Stimulated activated CD8-positive, alpha-beta memory T cell treated with anti-CD3 and anti-CD28 coated beads, Interleukin-12 subunit alpha, Interleukin-12 subunit beta, amount 100 ng/mL, for 24 hours (primary cell): ENCODE measurements around the gene NTRK3.

Experiments used
- DNase-seq: peaks from one replicate; pipeline ENCODE4 v3.0.0-alpha.2; 2020; ENCODE audit errors: extremely low read depth

NTRK3 gene

DNA sequence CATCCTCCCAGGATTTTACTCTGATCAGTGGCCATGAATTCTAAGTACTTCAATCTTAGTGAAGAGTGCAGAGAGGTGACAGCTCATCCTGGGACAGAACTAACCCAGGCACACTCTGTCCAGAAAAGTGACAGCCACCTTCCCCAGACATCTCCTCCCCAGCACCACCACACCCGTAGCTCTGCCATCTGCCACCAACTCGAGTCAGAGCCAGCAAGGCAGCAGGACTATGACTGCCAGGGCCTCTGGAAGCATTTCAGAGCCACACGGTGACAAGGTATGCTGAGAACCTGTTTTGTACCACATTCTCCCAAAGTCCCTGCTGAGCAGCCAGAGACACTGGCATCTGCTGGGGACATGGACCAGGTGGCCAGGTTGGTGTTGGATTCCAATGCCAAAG, 71.0 kb downstream of the NTRK3 start:
- no peak for DNase-seq

DNA sequence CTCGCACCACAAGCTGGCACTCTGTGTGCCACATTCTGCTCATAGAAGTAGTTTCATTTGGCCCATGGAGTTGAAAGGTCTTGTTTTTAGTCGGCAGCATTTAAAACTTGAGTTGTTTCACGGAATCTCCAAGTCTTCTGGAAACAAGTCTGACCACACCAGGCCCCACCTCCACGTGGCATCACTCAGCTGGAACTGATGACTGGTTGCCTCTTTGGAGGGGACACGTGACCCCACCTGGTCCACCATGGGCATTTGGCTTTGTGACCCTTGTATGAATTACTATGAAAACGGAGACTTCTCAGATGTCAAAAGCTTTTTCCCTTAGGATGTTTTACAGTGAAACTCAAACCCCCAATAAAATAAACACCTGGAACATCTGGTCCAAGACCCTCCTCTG, 74.9 kb downstream of the NTRK3 start:
- no peak for DNase-seq

DNA sequence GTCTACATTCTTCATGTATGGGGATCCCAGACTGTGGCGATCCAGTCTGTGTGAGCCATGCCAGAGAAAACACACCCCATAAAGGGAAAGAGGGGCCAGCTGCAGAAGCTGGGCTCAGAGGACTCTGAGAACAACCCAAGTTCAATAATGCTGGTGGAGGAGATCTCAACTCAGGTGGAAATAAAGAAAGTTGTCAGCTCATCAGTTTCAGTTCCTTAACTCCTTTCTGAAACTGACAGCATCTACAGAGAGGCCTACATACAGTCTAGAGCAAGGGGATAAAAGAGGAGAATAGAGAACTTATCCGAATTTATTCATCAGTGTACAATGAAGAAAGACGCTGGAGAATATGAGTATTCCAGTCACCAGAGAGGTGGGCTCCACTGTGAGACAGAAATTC, 77.0 kb downstream of the NTRK3 start:
- no peak for DNase-seq

DNA sequence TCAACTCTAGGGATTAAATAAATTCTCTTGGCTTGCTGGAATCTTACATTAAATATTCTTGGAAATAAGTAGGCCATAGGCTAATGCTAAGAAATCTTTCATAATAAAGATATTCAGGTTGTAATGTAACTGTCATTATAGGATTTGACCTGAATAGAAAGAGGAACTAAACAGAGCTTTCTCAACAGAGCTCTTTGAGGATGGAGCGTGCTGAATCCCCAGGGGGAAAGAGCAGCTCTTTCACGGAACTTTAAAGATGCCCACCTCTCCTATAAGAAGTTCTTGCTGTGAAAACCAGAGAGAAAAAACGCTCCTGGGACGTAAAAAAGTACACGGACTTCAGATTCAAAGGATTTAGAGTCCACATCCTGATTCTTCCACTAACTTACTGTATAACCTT, 77.9 kb downstream of the NTRK3 start:
- no peak for DNase-seq

GRCh38 chr15:88177451-88177850, 79.1 kb downstream of the NTRK3 start:
- DNase-seq = no peak

GRCh38 chr15:88174571-88174970, 82.0 kb downstream of the NTRK3 start:
- DNase-seq = no peak

GRCh38 chr15:88166082-88166993, 90.2 kb downstream of the NTRK3 start:
- no peak for DNase-seq

- no peak for DNase-seq
Observed at GRCh38 chr15:88161636-88162035, 94.9 kb downstream of the NTRK3 start.

GRCh38 chr15:88155310-88155709, 101.2 kb downstream of the NTRK3 start:
- DNase-seq = no peak

DNA sequence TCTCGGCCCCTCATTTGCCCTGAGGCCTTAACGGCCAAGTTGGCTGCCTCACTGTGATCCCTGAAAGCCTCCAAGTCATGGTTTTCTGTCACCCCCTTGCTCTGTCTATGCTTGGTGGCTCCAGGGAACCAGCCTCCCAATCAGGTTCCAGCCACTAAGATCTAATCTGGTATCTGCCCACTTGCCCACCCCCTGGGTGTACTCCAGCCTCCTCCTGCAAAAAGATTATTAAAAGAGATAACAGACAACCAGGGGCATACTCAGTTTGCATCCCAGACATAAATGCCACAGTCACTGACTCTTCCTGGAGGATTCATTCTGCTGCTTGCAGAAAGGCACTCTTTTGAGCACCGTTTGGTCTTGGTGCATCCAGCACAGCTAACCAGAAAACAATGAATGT, 103.9 kb downstream of the NTRK3 start:
- no peak for DNase-seq

- DNase-seq = no peak
Observed at GRCh38 chr15:88147760-88148159, 108.8 kb downstream of the NTRK3 start.

DNA sequence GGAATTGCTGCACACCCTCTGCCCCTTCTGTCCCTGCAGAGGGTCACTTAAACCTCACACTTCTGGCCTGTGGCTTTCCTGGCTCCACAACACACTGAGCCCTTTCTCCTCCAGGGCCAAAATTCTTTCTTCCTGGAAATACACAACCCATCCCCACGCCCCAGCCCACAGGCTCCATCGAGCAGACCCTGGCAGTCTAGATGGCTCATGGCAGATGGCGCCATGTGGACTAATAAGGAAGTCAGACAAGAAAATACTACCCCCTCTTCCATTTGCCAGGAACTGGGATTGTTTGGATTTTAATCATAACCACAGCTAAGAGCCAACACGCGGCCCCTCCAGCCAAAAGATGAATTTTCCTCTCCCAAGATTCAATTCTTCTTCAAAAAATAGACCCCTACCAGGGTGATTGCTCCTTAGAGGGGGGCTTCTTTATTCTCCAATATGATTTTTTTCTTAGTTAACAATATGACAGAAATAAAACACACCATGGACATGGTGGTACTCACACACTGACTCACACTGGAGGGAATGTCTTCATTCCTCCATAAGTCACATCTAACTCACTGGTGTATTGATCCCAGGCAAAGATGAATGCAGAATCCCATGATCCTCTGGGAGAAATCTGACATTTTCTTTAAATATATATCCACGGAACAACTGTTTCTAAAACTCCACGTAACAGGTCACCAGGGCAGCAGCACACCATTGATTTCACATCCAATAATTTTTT, 111.5 kb downstream of the NTRK3 start:
- no peak for DNase-seq

- DNase-seq = no peak
Observed at GRCh38 chr15:88142121-88142520, 114.4 kb downstream of the NTRK3 start.

DNA sequence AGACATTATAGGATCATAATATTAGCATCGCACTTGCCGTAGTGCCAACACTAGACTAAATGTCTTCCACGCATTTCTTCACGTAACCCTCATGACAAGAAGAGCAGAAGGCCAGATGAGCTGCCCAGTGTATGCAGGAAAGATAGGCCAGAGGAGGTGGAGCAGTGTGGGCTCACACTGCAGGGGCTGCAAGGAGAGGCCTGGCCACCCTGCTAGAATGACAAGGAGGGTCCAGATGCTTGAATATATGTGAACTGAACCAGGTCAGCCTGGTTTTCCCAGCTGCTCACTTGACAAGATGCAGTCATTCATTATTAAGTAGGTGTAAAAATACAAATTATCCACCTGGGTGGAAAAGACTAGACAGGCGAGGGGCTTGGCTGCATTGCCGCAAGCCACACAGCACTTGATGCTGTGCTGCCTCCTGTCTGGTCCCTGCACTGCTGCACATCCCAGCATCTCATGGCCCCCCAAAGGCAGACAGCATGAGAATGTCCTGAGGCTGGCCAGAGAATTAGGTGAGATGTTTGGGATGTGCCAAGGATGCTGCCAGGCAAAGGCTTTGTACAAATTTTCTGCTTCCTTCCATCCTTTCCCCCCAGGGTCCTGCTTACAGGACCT, 115.2 kb downstream of the NTRK3 start:
- no peak for DNase-seq

DNA sequence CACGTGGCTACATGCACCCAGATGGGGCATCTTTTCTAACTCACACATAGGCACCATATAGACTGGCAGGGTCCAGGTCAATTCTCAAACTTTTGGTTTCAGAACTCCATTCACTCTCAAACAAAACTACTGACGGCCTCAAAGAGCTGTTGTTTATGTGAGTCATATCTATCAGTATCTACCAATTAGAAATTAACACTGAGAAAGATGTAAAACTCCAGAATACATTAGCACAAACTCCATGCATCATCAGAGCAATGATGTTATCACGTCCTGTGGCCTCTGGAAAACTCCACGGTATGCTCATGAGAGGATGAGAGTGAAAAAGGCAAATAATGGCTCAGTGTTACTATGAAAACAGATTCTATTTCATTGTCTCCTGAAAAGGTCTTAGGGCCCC, 116.1 kb downstream of the NTRK3 start:
- no peak for DNase-seq

DNA sequence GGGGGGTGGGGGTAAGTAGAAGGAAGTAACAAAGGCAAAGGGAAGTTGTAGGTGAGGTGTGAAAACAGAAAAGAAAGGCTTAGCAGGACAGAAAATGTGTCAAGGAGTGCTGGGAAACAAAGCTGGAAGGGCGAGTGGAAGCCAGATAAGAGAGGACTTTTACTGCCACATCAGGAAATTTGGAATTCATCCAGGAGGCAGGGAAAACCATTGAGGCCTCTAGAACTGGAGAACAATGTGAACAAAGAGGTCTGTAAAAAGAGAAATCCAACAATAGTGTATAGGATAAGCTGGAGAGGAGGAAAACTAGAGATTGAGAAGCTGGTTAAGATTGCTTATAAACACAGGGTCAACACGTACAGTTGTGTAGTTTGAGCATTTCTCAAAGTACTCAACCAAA, 116.6 kb downstream of the NTRK3 start:
- DNase-seq = no peak

- DNase-seq = no peak
Observed at GRCh38 chr15:88133795-88134194, 122.7 kb downstream of the NTRK3 start.

- DNase-seq = no peak
Observed at GRCh38 chr15:88132499-88132898, 124.0 kb downstream of the NTRK3 start.

DNA sequence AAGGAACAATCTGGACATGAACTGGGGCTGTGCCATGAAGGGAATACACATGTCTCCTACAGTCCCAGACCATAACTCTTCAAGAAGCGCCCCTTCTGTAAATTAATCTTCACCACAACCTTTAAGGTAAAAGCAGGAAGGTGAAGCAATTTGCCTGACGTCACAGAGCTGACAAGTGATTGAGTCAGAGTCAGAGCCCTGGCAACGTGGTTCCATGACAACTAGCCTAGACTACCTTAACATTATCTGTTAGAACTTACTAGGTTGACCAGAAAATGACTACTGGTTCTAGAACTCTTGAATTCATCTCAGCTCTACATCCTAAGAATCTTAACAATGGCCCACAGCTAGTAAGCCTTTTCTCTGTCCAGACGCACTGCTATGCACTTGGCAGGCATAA, 124.6 kb downstream of the NTRK3 start:
- DNase-seq = no peak

DNA sequence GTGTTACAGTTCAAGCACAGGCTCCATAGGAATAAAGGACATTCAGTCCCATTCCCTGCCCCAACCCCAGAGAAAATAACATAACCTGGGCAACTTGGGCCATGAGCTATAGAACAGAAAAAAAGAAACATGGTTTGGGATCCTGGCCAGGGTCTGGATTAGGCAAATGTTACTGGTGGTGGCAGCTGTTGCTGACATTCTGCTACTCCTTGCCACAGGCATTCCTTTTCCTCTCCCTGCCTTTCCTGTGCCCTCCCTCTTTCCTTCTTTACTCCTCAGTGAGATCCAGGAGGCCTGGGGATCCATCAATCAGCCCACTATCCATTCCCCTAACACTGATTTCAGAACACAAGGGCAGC, 129.1 kb downstream of the NTRK3 start:
- no peak for DNase-seq

DNA sequence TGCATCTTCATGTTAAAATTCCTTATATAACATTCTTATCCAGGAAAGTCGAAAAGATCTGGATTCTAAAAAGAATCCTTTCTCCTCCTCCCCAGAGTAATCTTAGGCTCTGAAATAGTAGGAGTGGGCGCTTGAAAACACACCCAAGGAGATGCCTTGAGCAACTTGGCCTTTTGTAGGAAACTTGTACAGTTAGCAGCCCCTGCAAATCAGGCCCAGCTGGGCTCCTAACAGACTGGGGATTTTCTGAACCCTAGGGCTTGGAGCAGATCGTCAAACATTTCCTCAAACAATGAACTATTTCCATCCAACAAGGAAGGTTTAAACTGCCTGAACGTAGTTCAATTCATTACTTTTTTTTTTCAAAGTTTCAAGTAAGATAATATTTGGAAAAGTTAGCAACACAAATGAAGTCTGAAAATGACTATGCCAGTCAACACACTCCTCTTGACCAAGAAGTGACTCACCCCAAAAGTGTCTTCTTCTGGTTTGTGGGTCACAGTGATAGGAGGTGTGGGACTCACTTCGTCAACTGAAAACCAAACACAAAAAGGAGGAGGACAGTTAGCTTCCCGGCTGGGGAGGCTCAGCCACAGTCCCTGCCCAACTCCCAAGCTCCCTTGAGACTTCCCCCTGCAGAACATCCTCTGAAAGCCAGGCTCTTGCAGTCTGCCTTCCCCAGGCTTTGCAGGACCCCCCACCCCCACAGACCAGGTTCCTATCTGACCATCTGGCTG, 129.7 kb downstream of the NTRK3 start:
- DNase-seq = no peak

DNA sequence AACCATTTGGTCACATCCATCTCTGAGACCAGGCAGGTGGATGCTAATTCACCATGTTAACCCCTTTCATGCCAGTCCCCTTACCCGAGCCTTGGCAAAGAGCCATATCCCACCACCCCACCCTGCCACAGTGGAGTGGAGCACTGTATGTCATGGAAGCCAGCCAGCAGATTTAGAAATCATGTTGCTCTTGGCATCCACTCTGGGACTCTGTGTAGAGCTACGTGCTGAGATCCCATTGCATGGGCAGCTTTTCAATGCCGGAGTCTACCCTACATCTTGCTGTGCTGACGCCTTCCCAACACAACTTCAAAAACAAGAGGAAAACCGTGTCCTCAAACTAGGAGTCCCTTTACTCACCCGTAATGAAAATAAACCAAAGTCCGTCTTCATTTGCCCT, 131.0 kb downstream of the NTRK3 start:
- DNase-seq = no peak
